RWPE2 (cell line): ENCODE data around the gene SORCS2.

Source experiments
- ATAC-seq: fragments of 200-7000 bp; cut with Tn5 transposase; 3 replicates; pipeline ENCODE4 v1.9.1; 2021; ENCODE audit warnings: low read depth
- DNase-seq: peaks from one replicate; pipeline ENCODE4 v3.0.0-alpha.2; 2020; ENCODE audit warnings: low spot score
- H3K27ac ChIP-seq: fragments of 450-650 bp; 2 replicates; pipeline ENCODE4 v1.5.1; 2017; ENCODE audit warnings: mild to moderate bottlenecking; ENCODE audit not compliant: poor library complexity, severe bottlenecking
- H3K27me3 ChIP-seq: fragments of 250-450 bp; sonication (Bioruptor Pico); 2 replicates; pipeline ENCODE4 v1.5.1; 2021; ENCODE audit warnings: mild to moderate bottlenecking, moderate library complexity; ENCODE audit not compliant: insufficient read depth, poor library complexity, severe bottlenecking
- H3K36me3 ChIP-seq: fragments of 250-450 bp; sonication (Bioruptor Pico); 2 replicates; pipeline ENCODE4 v1.5.1; 2020; ENCODE audit warnings: low read depth, mild to moderate bottlenecking, moderate library complexity
- H3K4me1 ChIP-seq: fragments of 250-450 bp; sonication (Bioruptor Pico); 2 replicates; pipeline ENCODE4 v1.5.1; 2021; ENCODE audit warnings: mild to moderate bottlenecking, moderate library complexity; ENCODE audit not compliant: insufficient read depth, poor library complexity, severe bottlenecking
- H3K4me3 ChIP-seq: fragments of 250-450 bp; sonication (Bioruptor Pico); 2 replicates; pipeline ENCODE4 v1.5.1; 2021; ENCODE audit warnings: mild to moderate bottlenecking, moderate library complexity; ENCODE audit not compliant: severe bottlenecking
- H3K9me3 ChIP-seq: fragments of 250-450 bp; sonication (Bioruptor Pico); 2 replicates; pipeline ENCODE4 v1.5.1; 2021; ENCODE audit warnings: mild to moderate bottlenecking, moderate library complexity; ENCODE audit not compliant: severe bottlenecking
- CTCF ChIP-seq: fragments of 450-650 bp; IDR thresholded peaks from one replicate; pipeline ENCODE4 v1.5.1; 2017; ENCODE audit warnings: mild to moderate bottlenecking, moderate library complexity; ENCODE audit not compliant: poor library complexity, severe bottlenecking

Gene SORCS2

GRCh38 chr4:7304436-7304835 lies 112.1 kb downstream of the SORCS2 start:
- DNase-seq (no peak), ATAC-seq (no peak)
- H3K4me1 ChIP-seq, result no peaks in the 10 kb centered on the region
- no peak overlapping the region for H3K4me3 ChIP-seq
- H3K27me3 ChIP-seq, result peaks cover 3% of the 10 kb centered on the region
- H3K9me3 ChIP-seq, result no peaks in the 10 kb centered on the region
- H3K27ac ChIP-seq, result no peak overlapping the region
- TF ChIP-seq CTCF, result no peak
- H3K36me3 ChIP-seq, result no peaks in the 10 kb centered on the region

- Histone ChIP-seq H3K27ac (no peak overlapping the region), H3K4me1 (no peaks in the 10 kb centered on the region), H3K4me3 (no peak overlapping the region), H3K36me3 (no peaks in the 10 kb centered on the region), H3K27me3 (peaks cover 3% of the 10 kb centered on the region), H3K9me3 (no peaks in the 10 kb centered on the region)
- DNase-seq (no peak), ATAC-seq (no peak)
- no peak for TF ChIP-seq CTCF
These were observed 114.0 kb downstream of the SORCS2 start for GRCh38 chr4:7306021-7306965.

- Histone ChIP-seq H3K27ac (no peak overlapping the region), H3K4me1 (no peaks in the 10 kb centered on the region), H3K27me3 (peaks cover 3% of the 10 kb centered on the region), H3K4me3 (no peak overlapping the region), H3K36me3 (no peaks in the 10 kb centered on the region), H3K9me3 (no peaks in the 10 kb centered on the region)
- DNase-seq (no peak), ATAC-seq (no peak)
- no peak for TF ChIP-seq CTCF
These were observed 114.6 kb downstream of the SORCS2 start for GRCh38 chr4:7306986-7307385.

- H3K4me1 ChIP-seq, result no peaks in the 10 kb centered on the region
- TF ChIP-seq CTCF, result no peak
These were observed 115.2 kb downstream of the SORCS2 start for GRCh38 chr4:7307394-7308099.

More at GRCh38 chr4:7307394-7308099, 115.2 kb downstream of the SORCS2 start:
- Histone ChIP-seq H3K9me3 (no peaks in the 10 kb centered on the region), H3K27ac (no peak overlapping the region), H3K27me3 (peaks cover 3% of the 10 kb centered on the region), H3K36me3 (no peaks in the 10 kb centered on the region), H3K4me3 (no peak overlapping the region)
- DNase-seq (no peak), ATAC-seq (no peak)
